Measurements from ENCODE around the gene HMG20B.

Gene HMG20B

GRCh38 chr19:3573858-3574637 lies 1.3 kb downstream of the HMG20B start:
- Histone ChIP-seq H3K4me3 (peak overlapping the region; percentile 84 to 90), H3K27me3 (no peaks in the 10 kb centered on the region), H3K36me3 (peaks cover 0 to 40% (median 0%) of the 10 kb centered on the region in 3 donors), H3K9me3 (no peaks in the 10 kb centered on the region), H3K4me1 (peaks cover 5 to 41% (median 29%) of the 10 kb centered on the region in 4 donors), H3K27ac (peak overlapping the region; percentile 73 to 81)
- peak; percentile 87 to 93 for DNase-seq
- TF ChIP-seq, protein P1, sequence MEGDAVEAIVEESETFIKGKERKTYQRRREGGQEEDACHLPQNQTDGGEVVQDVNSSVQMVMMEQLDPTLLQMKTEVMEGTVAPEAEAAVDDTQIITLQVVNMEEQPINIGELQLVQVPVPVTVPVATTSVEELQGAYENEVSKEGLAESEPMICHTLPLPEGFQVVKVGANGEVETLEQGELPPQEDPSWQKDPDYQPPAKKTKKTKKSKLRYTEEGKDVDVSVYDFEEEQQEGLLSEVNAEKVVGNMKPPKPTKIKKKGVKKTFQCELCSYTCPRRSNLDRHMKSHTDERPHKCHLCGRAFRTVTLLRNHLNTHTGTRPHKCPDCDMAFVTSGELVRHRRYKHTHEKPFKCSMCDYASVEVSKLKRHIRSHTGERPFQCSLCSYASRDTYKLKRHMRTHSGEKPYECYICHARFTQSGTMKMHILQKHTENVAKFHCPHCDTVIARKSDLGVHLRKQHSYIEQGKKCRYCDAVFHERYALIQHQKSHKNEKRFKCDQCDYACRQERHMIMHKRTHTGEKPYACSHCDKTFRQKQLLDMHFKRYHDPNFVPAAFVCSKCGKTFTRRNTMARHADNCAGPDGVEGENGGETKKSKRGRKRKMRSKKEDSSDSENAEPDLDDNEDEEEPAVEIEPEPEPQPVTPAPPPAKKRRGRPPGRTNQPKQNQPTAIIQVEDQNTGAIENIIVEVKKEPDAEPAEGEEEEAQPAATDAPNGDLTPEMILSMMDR (IDR thresholded peaks at IDR 0.05): no peak
- intact Hi-C loops (cut with DNase I; ENCODE audit: low total_unique reads): no loop called here

GRCh38 chr19:3575260-3575741 lies 2.6 kb downstream of the HMG20B start:
- TF ChIP-seq, protein P1 (IDR thresholded peaks at IDR 0.05): no peak
- no peak overlapping the region for H3K4me3 ChIP-seq
- H3K36me3 ChIP-seq: peaks cover 0 to 40% (median 0%) of the 10 kb centered on the region in 3 donors
- peaks cover 5 to 53% (median 32%) of the 10 kb centered on the region in 4 donors for H3K4me1 ChIP-seq
- H3K27ac ChIP-seq: no peak overlapping the region
- intact Hi-C loops (cut with DNase I; ENCODE audit: low total_unique reads): loop anchor here (5.0 kb wide), 1 partner anchor 42 kb away; no protein-coding TSS in a partner anchor
- H3K9me3 ChIP-seq: no peaks in the 10 kb centered on the region
- no peak for DNase-seq
- H3K27me3 ChIP-seq: no peaks in the 10 kb centered on the region

- Histone ChIP-seq H3K27me3 (no peaks in the 10 kb centered on the region), H3K36me3 (peaks cover 0 to 40% (median 0%) of the 10 kb centered on the region in 3 donors), H3K4me1 (peaks cover 5 to 59% (median 34%) of the 10 kb centered on the region in 4 donors), H3K4me3 (peak overlapping the region; percentile 20 to 37), H3K27ac (peak overlapping the region in 1 of 2 donors; percentile 54), H3K9me3 (no peaks in the 10 kb centered on the region)
- TF ChIP-seq, protein P1 (IDR thresholded peaks at IDR 0.05): no peak
- intact Hi-C loops (cut with DNase I; ENCODE audit: low total_unique reads): loop anchor here (5.0 kb wide), 1 partner anchor 41 kb away; no protein-coding TSS in a partner anchor
- no peak for DNase-seq
Measured at GRCh38 chr19:3575949-3576673, 3.4 kb downstream of the HMG20B start.

- peak in 1 of 2 donors; percentile 82 for DNase-seq
- intact Hi-C loops (cut with DNase I; ENCODE audit: low total_unique reads): loop anchor here (5.0 kb wide), 1 partner anchor 40 kb away; no protein-coding TSS in a partner anchor
- H3K4me3 ChIP-seq: peak overlapping the region; percentile 20 to 37
Measured at GRCh38 chr19:3576696-3577443, 4.1 kb downstream of the HMG20B start.

More at GRCh38 chr19:3576696-3577443, 4.1 kb downstream of the HMG20B start:
- H3K27me3 ChIP-seq: no peaks in the 10 kb centered on the region
- H3K4me1 ChIP-seq: peaks cover 5 to 58% (median 29%) of the 10 kb centered on the region in 4 donors
- H3K9me3 ChIP-seq: no peaks in the 10 kb centered on the region
- H3K27ac ChIP-seq: peak overlapping the region; percentile 19 to 54
- TF ChIP-seq, protein P1 (IDR thresholded peaks at IDR 0.05): no peak
- peaks cover 0 to 40% (median 0%) of the 10 kb centered on the region in 3 donors for H3K36me3 ChIP-seq

Data from tibial artery (tissue), 4 donors.